Measurements from ENCODE around the gene FAM124A.

Gene FAM124A

DNA sequence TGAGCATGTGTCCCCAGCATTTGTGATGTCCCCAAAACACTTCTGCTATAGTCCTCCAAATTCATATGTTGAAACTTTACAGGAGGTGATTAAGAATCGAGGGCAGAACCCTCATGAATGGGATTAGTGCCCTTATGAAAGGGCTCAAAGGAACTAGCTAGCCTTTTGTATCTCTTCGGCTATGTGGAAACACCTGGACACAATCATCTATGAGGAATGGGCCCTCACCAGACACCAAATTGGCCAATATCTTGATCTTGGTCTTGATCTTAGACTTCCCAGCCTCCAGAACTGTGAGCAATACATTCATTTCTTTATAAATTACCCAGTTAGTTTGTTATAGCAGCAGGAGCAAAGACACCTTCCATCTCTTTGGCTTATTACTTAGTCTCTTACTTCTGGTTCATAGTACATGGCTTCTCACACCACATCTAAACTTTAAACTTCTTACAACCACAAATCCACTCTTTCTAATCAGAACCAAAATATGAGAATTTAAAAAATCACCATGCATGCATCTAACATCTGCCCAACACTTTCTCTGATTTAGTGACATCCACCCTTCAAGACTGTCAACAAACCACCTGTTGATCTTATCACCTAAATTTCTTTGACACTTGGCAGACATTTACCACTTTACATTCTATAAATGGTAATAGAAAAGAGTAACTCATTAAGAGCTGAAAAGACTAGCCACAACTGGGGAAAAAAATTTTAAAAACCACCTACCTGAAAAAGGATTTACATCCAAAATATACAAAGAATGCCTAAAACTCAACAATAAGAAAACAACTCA, 110.6 kb downstream of the FAM124A start:
- Histone ChIP-seq H3K27ac (no peak overlapping the region), H3K4me3 (ENCODE audit: low read depth, low read length) (no peak overlapping the region), H3K27me3 (replicated peaks) (no peaks in the 10 kb centered on the region), H3K36me3 (replicated peaks) (no peaks in the 10 kb centered on the region)
- in situ Hi-C loops (cut with HindIII; ENCODE audit: low pct_ligation_motif_present, low sequenced_read_pairs) = no loop called here
- no peak for DNase-seq
- TF ChIP-seq, protein P1, sequence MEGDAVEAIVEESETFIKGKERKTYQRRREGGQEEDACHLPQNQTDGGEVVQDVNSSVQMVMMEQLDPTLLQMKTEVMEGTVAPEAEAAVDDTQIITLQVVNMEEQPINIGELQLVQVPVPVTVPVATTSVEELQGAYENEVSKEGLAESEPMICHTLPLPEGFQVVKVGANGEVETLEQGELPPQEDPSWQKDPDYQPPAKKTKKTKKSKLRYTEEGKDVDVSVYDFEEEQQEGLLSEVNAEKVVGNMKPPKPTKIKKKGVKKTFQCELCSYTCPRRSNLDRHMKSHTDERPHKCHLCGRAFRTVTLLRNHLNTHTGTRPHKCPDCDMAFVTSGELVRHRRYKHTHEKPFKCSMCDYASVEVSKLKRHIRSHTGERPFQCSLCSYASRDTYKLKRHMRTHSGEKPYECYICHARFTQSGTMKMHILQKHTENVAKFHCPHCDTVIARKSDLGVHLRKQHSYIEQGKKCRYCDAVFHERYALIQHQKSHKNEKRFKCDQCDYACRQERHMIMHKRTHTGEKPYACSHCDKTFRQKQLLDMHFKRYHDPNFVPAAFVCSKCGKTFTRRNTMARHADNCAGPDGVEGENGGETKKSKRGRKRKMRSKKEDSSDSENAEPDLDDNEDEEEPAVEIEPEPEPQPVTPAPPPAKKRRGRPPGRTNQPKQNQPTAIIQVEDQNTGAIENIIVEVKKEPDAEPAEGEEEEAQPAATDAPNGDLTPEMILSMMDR (IDR thresholded peaks at IDR 0.05; ENCODE audit: low read depth, low read length, missing control alignments) = no peak

DNA sequence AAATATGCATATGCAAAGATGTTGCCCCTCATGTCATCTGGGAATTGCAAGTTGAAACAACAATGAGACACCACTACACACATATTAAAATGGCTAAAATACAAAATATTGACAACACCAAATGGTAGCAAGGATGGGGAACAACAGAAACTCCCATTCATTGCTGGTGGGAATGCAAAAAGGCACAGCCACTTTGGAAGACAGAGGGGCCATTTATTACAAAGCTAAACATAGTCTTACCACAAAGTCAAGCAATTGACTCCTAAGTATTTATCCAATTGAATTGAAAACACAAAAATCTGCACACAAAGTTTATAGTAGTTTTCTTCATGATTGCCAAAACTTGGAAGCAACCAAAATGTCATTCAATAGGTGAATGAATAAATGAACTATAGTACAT, 111.2 kb downstream of the FAM124A start:
- H3K36me3 ChIP-seq (replicated peaks) = no peaks in the 10 kb centered on the region
- no peak for DNase-seq
- TF ChIP-seq, protein P1 (IDR thresholded peaks at IDR 0.05; ENCODE audit: low read depth, low read length, missing control alignments) = no peak
- in situ Hi-C loops (cut with HindIII; ENCODE audit: low pct_ligation_motif_present, low sequenced_read_pairs) = no loop called here
- no peaks in the 10 kb centered on the region for H3K27me3 ChIP-seq (replicated peaks)
- H3K27ac ChIP-seq = no peak overlapping the region
- H3K4me3 ChIP-seq (ENCODE audit: low read depth, low read length) = no peak overlapping the region

DNA sequence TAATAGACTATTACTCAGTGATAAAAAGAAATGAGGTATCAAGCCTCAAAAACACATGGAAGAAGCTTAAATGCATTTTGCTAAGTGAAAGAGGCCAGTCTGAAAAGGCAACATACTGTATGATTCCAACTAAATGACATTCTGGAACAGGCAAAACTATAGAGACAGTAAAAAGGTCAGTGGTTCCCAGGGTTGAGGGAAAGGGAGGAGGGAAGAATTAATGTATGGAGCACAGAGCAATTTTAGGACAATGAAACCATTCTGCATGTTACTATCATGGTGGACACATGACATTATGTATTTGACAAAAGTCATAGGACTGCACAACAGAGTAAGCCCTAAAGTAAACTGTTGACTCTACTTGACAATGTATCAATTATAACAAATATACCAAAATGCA, 111.6 kb downstream of the FAM124A start:
- Histone ChIP-seq H3K4me3 (ENCODE audit: low read depth, low read length) (no peak overlapping the region), H3K27me3 (replicated peaks) (no peaks in the 10 kb centered on the region), H3K36me3 (replicated peaks) (no peaks in the 10 kb centered on the region), H3K27ac (no peak overlapping the region)
- no peak for DNase-seq
- in situ Hi-C loops (cut with HindIII; ENCODE audit: low pct_ligation_motif_present, low sequenced_read_pairs) = no loop called here
- TF ChIP-seq, protein P1 (IDR thresholded peaks at IDR 0.05; ENCODE audit: low read depth, low read length, missing control alignments) = no peak

Data from brain microvascular endothelial cell (primary cell).